Activated CD4-positive, alpha-beta T cell treated with anti-CD3 and anti-CD28 coated beads, Interleukin-2, Interleukin-6, amounts not matched to agents 100 ng/mL and 50 ng/mL, durations not matched to agents 16 hours and 8 hours (primary cell): ENCODE results near the gene TAS2R9.
"Not testable (repeated sequence)": the region's sequence is repeated elsewhere in the genome, so short reads cannot be mapped to it uniquely, and the experiment has no call there.

Experiments
- DNase-seq: peaks from one replicate; pipeline ENCODE4 v3.0.0-alpha.2; 2020

TAS2R9 gene, protein sequence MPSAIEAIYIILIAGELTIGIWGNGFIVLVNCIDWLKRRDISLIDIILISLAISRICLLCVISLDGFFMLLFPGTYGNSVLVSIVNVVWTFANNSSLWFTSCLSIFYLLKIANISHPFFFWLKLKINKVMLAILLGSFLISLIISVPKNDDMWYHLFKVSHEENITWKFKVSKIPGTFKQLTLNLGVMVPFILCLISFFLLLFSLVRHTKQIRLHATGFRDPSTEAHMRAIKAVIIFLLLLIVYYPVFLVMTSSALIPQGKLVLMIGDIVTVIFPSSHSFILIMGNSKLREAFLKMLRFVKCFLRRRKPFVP

DNA sequence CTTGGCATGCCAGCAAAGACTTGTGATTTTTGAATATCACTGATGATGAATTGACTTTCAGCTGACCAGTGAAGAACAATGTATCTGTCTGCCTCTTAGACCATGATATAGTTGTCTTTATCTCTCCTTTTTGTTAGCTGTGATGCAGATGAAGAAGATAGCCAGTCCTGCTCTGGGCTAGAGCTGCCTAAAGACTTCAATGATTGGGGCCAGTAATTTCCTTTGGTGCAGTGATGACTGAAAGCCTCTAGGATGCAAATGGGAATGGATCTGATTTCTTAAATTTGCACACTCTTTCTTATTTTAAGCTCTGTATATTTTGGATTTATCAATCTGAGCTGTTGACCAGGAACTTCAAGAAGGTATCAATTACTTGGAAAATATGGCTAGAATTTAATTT is at the start of gene TAS2R9:
TSS of gene TAS2R9 (minus strand) at position 101 of the 400 bp plus-strand sequence. CDS start at position 8, 93 bp downstream.
- no peak for DNase-seq

DNA sequence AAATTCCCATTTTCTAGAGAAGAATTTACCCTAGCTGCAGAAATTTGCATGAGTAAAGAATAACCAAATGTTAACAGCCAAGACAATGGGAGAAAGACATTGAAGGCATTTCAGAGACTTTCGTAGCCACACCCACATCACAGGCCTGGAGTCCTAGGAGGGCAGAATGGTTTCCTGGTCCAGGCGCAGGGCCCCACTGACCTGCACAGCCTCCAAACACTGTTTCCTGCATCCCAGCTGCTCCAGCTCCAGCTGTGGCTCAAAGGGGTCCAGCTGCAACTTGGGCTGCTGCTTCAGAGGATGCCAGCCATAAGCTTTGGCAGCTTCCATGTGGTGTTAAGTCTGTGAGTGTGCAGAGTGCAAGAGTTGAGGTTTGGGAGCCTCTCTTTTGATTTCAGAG is 45.8 kb upstream of the TAS2R9 start:
- no peak for DNase-seq

DNA sequence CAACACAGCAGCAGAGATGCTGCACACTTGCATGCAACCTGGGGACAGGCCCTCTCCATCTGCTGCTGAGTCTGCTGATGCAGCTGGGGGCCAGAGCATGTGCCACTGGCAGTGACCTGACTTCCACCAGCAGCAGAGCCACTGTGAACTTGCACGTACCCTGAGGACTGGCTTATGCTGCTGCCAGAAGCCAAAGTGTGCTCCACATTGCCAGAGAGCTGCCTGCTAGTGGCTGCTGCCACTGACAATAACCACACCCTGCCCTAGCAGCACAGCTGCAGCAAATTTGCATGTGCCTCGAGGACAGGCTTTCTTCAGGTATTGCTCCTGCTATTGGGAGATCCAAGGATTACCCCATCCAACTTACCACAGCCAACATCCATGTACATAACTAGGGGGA is 43.8 kb upstream of the TAS2R9 start:
- no peak for DNase-seq

DNA sequence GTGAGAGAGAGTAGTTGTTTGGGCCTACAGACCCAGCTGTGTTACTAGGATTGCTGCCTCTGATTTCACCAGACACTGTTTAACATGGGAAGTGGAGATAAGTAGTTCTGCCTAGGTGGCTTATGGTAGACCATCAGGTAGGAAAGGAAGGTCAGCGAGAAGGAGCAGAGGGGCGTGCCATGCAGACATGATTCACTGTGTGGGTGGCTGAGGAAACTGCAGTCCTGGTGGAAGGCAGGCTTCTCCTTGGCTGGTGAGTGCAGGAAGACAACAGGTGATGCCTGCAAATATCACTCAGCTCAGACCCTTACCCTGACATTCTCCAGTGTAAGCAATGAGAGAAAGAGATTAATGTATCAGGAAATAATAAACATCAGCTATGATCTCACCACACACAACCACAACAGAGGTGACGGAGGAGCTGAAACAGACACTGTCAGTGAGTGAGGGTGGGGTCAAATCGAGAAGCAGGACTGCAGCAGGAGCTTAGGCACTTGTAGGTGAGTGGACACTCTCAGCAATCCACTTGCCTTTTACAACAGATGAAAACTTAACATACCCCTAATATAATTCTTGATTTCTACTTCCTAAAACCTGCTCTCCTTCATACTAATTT is 41.4 kb upstream of the TAS2R9 start:
- no peak for DNase-seq

DNA sequence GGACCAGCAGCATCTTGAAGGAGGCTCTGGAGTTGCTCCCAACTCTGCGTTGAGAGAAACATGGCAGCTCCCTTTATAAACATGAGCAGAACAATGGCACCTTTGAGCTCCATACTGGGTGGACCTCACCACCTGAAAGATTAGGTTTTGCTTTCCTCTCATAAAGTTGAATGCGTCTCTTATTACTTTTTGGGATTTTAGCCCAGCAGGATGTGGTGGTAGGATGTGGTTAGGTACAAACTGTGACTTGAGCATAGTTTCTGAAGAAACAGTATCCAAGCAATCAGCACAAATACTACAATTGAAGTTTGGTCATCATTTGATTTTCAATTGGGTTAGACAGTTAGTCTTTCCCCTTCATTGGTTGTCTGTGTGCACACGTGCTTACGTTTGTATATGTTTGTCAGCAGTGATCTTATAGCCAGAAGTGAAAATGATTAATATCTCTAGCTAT is 39.5 kb upstream of the TAS2R9 start, which contains the start of gene PRR4:
TSS of gene PRR4 (minus strand) at position 51 of the 454 bp plus-strand sequence. CDS start at position 13, 38 bp downstream.
- DNase-seq, result peak; percentile 13

DNA sequence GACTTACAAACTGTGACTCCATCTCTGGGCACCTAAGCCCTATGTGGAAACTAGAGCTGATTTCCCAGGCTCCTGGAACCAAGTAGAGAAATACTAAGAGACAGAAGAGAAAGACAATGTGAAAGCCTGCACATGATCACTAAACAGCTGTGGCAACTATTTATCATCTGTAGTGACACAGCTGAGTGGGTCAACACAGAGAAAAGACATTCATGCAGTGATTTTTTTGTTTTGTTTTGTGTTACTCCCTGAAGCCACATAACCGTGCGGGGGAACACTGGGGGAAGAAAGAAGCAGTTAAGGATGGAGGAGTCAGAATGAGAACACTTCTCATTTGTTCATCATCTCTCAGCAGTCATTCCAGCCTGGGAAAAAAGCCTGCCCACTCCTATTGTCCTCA is 37.8 kb upstream of the TAS2R9 start:
- DNase-seq, result no peak

DNA sequence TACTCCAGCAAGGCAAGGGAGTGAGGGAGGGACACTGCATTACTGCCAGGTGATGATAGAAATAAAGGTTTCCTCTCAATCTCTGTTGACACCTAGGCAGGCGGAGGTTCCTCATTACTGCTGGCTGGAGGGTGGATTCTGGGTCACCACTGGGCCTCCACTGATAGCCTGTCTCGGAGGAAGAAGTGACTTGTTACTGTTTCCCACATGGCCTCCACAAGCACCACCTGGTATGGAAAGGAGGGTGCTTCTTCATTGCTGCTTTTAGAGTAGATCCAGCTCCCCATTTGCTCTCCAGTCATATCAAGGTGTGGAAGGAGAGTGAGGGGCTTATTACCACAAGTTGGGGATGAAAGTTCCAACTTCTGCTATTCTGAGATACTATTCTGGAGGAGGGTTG is 32.9 kb upstream of the TAS2R9 start:
- no peak for DNase-seq

DNA sequence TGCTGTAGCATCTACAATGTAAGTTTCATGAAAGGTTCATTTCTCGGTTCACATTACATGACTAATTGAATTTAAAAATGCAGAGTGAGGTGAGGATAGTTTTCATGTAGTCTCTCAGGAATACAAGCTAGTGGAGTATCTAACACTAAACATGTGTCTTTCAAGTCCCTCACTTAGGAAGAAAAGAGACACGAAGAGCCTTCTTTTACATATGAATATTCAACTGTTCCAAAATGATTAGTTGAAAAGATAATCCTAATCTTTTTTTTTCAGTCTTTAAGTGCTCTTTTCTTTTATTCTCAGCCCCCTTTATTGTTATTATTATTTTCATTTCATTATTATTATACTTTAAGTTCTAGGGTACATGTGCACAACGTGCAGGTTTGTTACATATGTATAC is 28.5 kb upstream of the TAS2R9 start:
- DNase-seq, result no peak

DNA sequence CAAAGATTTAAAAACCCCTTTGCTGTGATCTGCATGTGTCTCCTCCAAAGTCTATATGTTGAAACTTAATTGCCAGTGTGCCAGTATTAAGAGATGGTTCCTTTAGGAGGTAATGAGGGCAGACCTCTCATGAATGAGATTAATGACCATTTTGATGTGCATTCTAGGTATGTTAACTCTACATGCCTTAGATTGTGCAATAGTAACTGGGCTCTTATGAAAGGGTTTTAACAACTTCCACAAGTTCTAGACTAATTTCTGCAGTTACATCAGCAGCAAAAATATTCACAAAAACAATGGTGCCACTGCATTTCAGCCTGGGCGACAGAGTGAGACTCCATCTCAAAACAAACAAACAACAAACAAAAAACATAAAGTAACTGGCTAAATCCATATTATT is 20.0 kb upstream of the TAS2R9 start:
- DNase-seq, result no peak

DNA sequence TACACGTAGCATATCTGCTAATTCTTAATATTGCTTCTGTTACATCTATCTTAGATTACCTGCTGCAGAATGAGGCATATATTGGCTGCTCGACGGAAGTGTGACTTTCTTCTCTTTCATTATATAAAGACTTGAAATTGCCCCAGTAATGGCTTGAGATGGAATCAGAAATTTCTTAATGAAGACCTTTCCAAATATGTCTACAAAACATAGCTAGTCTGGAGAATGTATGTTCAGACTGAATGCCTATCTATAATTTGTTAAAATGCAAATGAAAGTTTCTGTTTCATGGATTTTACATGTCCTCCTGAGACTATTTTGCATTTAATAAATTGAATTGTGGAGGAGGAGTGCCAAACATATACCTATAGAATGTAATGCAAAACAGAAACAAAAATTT is 16.3 kb upstream of the TAS2R9 start, which contains the start of gene TAS2R10:
TSS of gene TAS2R10 (minus strand) at position 101 of the 400 bp plus-strand sequence. CDS start at position 12, 89 bp downstream.
- DNase-seq, result no peak

DNA sequence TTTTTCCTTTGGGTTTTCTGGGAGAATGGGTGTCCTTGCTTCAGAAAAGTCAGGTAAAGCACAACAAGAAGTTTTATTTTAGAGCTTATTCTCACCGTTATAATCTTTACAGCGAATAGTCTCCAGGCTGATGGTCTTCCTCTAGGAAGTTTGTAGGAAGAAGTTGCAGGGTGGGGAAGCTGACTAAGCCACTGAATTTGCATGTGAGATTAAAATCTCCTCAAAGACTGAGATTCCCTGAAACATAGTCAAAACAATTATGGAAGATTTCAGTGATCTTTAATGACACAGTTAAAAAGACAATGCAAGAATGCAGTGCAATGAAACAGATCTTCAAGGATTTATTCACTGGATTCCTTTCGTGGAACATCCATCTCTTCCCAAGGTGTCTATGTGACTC is 15.0 kb upstream of the TAS2R9 start:
- DNase-seq, result no peak

DNA sequence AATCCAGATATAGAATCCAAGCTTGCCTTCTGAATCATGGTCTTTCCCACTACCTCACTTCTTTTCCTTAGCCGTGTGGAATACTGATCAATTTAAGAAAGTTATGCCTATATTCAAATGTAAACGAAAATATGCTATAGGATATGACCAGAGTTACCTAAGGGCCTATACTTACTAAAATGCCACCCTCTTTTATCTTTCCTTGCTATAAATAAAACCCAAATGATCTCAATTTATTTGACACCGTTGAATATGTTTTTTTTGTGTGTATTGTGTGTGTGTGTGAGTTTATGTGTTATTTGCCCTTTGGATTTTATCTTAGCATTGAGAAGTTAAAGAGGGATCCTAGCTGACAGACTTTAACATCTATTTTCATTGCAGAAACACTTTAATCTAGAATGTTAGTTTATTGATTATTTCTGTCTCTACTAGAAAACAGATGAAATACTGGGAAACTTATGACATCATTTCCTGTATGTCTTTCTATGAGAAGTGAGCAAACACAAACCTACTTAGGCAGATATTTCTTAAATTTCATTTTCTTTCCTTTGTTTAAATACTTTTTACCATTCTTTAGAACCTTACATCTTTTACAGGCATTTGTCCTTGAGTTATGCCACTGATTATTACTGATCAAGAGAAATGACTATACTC is 2.0 kb upstream of the TAS2R9 start:
- no peak for DNase-seq

DNA sequence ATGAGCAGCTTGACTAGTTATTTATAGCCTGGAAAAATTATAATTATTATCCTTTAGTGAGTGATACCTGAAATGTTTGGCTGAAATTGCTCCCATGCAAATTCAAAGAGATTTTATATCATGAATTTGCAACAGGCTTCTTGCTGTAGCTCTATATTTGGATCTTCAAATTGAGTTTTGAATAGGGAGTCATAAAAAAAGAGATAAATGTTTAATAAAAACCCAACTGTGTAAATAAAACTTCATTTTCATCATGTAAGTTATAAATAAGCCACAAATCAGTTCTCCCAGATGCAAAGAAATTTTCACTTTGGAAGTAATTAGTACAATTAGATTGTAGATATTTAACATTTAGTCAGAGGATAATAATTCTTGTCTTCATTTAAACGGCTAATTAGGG is 2.8 kb downstream of the TAS2R9 start, which contains the start of gene TAS2R8:
TSS of gene TAS2R8 (minus strand) at position 101 of the 400 bp plus-strand sequence. CDS start 306 bp downstream, outside the sequence.
- no peak for DNase-seq

DNA sequence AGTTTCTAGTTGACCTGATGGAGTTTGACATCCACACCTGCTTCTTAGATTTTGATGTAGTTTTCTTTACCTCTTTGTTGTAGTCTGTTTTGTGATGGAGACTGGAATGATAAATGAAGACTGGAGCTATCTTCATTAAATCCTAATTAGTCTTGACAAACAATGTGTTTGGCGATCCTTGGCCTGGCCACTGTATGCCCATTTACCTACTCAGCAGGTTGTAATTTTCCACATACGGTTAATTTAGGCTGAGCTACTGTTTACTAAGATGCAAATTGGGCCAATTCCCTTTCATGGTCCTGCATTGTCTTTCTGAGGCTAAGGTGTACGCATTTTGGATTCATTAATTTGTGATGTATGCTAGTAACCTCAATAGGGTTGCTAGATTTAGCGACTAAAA is 7.4 kb downstream of the TAS2R9 start, which contains the start of gene TAS2R7:
TSS of gene TAS2R7 (minus strand) at position 41 of the 400 bp plus-strand sequence. CDS start 57 bp downstream, outside the sequence.
- DNase-seq, result no peak

DNA sequence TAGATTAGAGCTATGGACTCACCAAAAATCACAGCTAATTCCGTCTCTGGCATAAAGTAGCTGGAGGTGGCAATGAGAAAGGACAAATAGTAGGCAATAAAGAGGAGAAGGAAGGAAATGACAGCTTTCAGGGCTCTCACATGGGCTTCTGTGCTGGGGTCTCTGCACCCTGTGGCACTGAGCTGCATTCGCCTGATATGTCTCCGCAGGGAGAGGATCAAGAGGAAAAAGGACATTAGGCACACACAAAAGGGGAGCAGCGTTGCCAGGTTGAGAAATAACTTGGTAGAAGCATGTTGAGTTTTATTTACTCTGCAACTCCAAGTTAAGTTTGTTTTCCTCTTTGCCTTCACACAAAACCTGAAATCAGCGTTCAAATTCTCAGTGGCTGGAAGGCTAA is 8.2 kb downstream of the TAS2R9 start:
- DNase-seq, result no peak

DNA sequence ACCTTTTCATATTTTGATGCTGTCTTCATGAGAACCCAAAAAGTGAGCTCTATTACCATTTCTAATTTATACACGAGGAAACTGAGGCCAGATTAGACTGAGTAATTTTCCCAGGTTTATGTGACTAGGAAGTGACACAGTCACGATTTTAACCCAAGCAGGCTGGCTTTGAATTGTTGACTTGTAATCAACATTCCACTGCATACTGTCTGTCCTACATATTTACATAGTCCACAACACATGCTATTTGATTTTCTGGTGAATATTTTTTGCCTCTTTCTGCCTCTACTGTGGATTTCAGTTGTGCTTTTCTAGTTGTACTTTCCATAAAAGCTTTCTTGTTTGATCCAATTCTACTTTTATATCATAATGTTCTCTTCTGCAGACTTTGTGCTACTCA is 15.7 kb downstream of the TAS2R9 start:
- DNase-seq, result no peak

DNA sequence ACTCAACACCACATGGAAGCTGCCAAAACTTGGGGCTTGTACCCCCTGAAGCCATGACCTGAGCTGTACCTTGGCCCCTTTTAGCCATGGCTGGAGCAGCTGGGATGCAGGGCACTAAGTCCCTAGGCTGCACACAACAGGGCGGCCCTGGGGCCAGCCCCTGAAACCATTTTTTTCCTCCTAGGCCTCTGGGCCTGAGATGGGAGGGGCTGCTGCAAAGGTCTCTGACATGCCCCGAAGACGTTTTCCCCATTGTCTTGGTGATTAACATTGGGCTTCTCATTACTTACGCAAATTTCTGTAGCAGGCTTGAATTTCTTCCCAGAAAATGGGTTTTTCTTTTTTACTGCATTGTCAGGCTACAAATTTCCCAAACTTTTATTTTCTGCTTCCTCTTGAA is 18.2 kb downstream of the TAS2R9 start:
- DNase-seq, result not testable (repeated sequence)

DNA sequence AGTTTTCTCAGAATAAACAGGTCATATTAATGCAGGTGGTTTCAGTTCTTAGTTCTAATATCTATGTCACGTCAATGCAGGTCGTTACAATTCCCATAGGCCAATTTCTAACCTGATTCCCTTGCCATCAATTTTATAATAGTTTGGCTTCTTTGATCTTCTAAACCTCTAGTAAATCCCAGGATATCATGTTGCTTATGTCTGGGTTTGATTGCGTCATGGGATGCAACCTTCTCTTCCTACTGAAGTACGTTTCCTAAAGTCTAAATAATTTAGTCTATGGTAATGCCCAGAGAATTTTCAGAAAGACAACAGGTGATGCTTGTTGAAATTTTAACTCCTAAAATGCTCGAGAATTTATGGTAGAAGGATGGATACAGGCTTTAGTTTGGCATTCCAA is 26.7 kb downstream of the TAS2R9 start:
- no peak for DNase-seq

DNA sequence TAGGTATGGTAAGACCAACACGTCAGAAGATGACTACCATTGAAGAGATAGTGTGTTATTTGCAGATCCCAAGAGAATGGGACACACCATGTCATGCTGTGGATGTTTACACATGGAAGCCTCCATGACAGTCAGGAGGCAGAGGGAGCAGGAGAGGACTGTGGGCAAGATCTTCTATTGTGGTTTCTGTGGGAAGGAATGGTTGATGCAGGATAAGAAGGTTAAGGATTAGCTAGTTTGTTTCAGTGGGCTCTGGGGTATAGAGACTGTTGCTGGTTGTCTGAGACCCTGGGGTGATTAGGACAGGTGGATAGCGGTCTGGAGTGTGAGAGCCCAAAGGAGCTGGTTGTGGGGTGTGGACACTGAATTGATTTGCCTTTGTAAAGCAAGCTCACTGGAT is 30.9 kb downstream of the TAS2R9 start:
- DNase-seq, result no peak

DNA sequence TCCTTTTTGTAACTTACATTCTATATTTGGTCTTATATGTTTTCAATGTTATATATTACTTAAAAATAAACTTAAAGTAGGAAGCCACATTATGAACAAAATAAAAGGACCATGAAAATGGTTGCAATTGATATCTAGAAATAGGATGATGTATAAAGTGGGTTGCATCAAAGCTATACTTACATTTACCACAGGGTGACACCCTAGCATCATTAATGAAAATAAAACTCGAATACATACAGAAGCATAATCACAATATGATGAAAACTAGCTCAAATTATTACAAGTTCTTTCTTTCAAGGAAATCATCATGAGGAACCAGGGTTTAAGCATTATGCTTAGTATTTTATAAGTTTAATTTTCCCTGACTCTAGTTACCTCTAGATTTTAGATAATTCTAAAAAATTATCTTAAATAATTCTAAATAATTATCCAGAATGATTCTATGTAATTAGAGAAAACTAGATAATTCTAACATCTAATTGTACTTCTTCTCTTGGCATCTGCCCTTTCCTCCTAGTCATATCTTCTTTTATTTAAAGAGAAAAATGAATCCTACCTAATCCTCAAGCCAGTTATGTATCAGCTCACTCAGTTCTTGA is 38.7 kb downstream of the TAS2R9 start:
- DNase-seq, result peak; percentile 22

DNA sequence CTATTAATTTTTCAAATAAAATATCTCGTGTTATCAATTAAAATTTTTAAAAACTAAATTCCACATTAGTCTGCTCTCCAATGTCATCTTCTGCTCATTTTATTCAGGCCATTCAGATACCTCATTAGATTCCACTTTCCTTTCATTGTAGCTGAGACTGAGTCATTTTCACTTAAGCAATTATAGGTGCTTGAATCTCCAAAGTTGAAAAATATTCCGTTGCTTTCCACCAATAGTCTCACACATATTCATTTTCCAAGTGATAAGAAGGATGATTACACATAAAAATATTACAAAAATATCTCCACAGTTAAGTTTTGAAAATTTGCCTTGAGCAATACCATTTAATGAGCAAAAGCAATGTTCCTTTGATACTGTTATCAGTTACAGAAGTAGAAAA is 50.3 kb downstream of the TAS2R9 start:
- no peak for DNase-seq
